ENCODE measurements around the gene CXCL16.

CXCL16 gene

GRCh38 chr17:4734857-4735475 is 4.8 kb downstream of the CXCL16 start:
- WGBS (ENCODE audit: extremely low coverage, insufficient coverage, low lambda C conversion rate): no CpG with 5 or more reads among the region's 8 CpGs
- Histone ChIP-seq H3K4me1 (ENCODE audit: control insufficient read depth, low read depth, low read length) (no peaks in the 10 kb centered on the region), H3K23ac (ENCODE audit: low read length) (no peak overlapping the region), H2AK5ac (ENCODE audit: low read length) (no peak overlapping the region), H3K56ac (ENCODE audit: low read length) (no peak overlapping the region), H3K27ac (ENCODE audit: low read depth, low read length) (no peak overlapping the region), H3K79me2 (ENCODE audit: control insufficient read depth, insufficient read depth, low read length) (no peaks in the 10 kb centered on the region), H3K36me3 (ENCODE audit: control insufficient read depth, insufficient read depth, low read length) (no peaks in the 10 kb centered on the region), H2BK120ac (ENCODE audit: low read depth, low read length) (no peak overlapping the region), H3K4ac (ENCODE audit: low read depth, low read length) (no peak overlapping the region), H2BK15ac (replicated peaks; ENCODE audit: low read depth) (no peak overlapping the region), H4K5ac (ENCODE audit: low read length) (no peak overlapping the region), H4K8ac (ENCODE audit: low read depth, low read length) (no peak overlapping the region), H3K27me3 (ENCODE audit: insufficient read depth, low read length, poor library complexity) (peaks cover 23% of the 10 kb centered on the region), H3K4me2 (ENCODE audit: low read length) (no peak overlapping the region), H3K9ac (ENCODE audit: low read length) (no peak overlapping the region), H3K4me3 (ENCODE audit: low read length) (no peak overlapping the region), H3K18ac (ENCODE audit: low read length) (no peak overlapping the region), H3K79me1 (ENCODE audit: low read length) (no peaks in the 10 kb centered on the region), H2BK5ac (ENCODE audit: low read length) (no peak overlapping the region)
- DNase-seq: no peak

- Histone ChIP-seq H3K23ac (ENCODE audit: low read length) (no peak overlapping the region), H4K5ac (ENCODE audit: low read length) (no peak overlapping the region), H3K27ac (ENCODE audit: low read depth, low read length) (no peak overlapping the region), H3K18ac (ENCODE audit: low read length) (no peak overlapping the region), H3K56ac (ENCODE audit: low read length) (no peak overlapping the region), H2AK5ac (ENCODE audit: low read length) (no peak overlapping the region), H2BK5ac (ENCODE audit: low read length) (no peak overlapping the region), H3K4me1 (ENCODE audit: control insufficient read depth, low read depth, low read length) (no peaks in the 10 kb centered on the region), H3K36me3 (ENCODE audit: control insufficient read depth, insufficient read depth, low read length) (no peaks in the 10 kb centered on the region), H3K79me2 (ENCODE audit: control insufficient read depth, insufficient read depth, low read length) (no peaks in the 10 kb centered on the region), H2BK120ac (ENCODE audit: low read depth, low read length) (no peak overlapping the region), H2BK15ac (replicated peaks; ENCODE audit: low read depth) (no peak overlapping the region), H3K9ac (ENCODE audit: low read length) (no peak overlapping the region), H3K79me1 (ENCODE audit: low read length) (no peaks in the 10 kb centered on the region), H3K4me3 (ENCODE audit: low read length) (no peak overlapping the region), H3K27me3 (ENCODE audit: insufficient read depth, low read length, poor library complexity) (peaks cover 4% of the 10 kb centered on the region), H3K4me2 (ENCODE audit: low read length) (no peak overlapping the region), H3K4ac (ENCODE audit: low read depth, low read length) (no peak overlapping the region), H4K8ac (ENCODE audit: low read depth, low read length) (no peak overlapping the region)
- no peak for DNase-seq
- no CpG with 5 or more reads among the region's 6 CpGs for WGBS (ENCODE audit: extremely low coverage, insufficient coverage, low lambda C conversion rate)
Observed at GRCh38 chr17:4733073-4733531, 6.6 kb downstream of the CXCL16 start.

GRCh38 chr17:4728124-4728523 is 11.6 kb downstream of the CXCL16 start:
- Histone ChIP-seq H3K36me3 (ENCODE audit: control insufficient read depth, insufficient read depth, low read length) (no peaks in the 10 kb centered on the region), H4K5ac (ENCODE audit: low read length) (no peak overlapping the region), H3K4me1 (ENCODE audit: control insufficient read depth, low read depth, low read length) (no peaks in the 10 kb centered on the region), H2BK5ac (ENCODE audit: low read length) (no peak overlapping the region), H3K9ac (ENCODE audit: low read length) (no peak overlapping the region), H2BK120ac (ENCODE audit: low read depth, low read length) (no peak overlapping the region), H3K79me2 (ENCODE audit: control insufficient read depth, insufficient read depth, low read length) (no peaks in the 10 kb centered on the region), H4K8ac (ENCODE audit: low read depth, low read length) (no peak overlapping the region), H3K56ac (ENCODE audit: low read length) (no peak overlapping the region), H3K27me3 (ENCODE audit: insufficient read depth, low read length, poor library complexity) (no peaks in the 10 kb centered on the region), H3K4me2 (ENCODE audit: low read length) (no peak overlapping the region), H3K23ac (ENCODE audit: low read length) (no peak overlapping the region), H3K4ac (ENCODE audit: low read depth, low read length) (no peak overlapping the region), H3K18ac (ENCODE audit: low read length) (no peak overlapping the region), H3K27ac (ENCODE audit: low read depth, low read length) (no peak overlapping the region), H3K4me3 (ENCODE audit: low read length) (no peak overlapping the region), H2AK5ac (ENCODE audit: low read length) (no peak overlapping the region), H3K79me1 (ENCODE audit: low read length) (no peaks in the 10 kb centered on the region), H2BK15ac (replicated peaks; ENCODE audit: low read depth) (no peak overlapping the region)
- no peak for DNase-seq
- no CpG with 5 or more reads among the region's 3 CpGs for WGBS (ENCODE audit: extremely low coverage, insufficient coverage, low lambda C conversion rate)

GRCh38 chr17:4725646-4726310 is 13.9 kb downstream of the CXCL16 start:
- Histone ChIP-seq H3K56ac (ENCODE audit: low read length) (no peak overlapping the region), H3K4ac (ENCODE audit: low read depth, low read length) (no peak overlapping the region), H2BK5ac (ENCODE audit: low read length) (no peak overlapping the region), H3K4me3 (ENCODE audit: low read length) (no peak overlapping the region), H3K79me2 (ENCODE audit: control insufficient read depth, insufficient read depth, low read length) (no peaks in the 10 kb centered on the region), H3K18ac (ENCODE audit: low read length) (no peak overlapping the region), H3K27me3 (ENCODE audit: insufficient read depth, low read length, poor library complexity) (no peaks in the 10 kb centered on the region), H3K23ac (ENCODE audit: low read length) (no peak overlapping the region), H4K8ac (ENCODE audit: low read depth, low read length) (no peak overlapping the region), H3K4me2 (ENCODE audit: low read length) (no peak overlapping the region), H2BK120ac (ENCODE audit: low read depth, low read length) (no peak overlapping the region), H2AK5ac (ENCODE audit: low read length) (no peak overlapping the region), H3K4me1 (ENCODE audit: control insufficient read depth, low read depth, low read length) (no peaks in the 10 kb centered on the region), H4K5ac (ENCODE audit: low read length) (no peak overlapping the region), H3K9ac (ENCODE audit: low read length) (no peak overlapping the region), H2BK15ac (replicated peaks; ENCODE audit: low read depth) (no peak overlapping the region), H3K27ac (ENCODE audit: low read depth, low read length) (no peak overlapping the region), H3K36me3 (ENCODE audit: control insufficient read depth, insufficient read depth, low read length) (no peaks in the 10 kb centered on the region), H3K79me1 (ENCODE audit: low read length) (no peaks in the 10 kb centered on the region)
- no CpG with 5 or more reads among the region's 9 CpGs for WGBS (ENCODE audit: extremely low coverage, insufficient coverage, low lambda C conversion rate)
- no peak for DNase-seq

GRCh38 chr17:4724650-4725049 is 15.1 kb downstream of the CXCL16 start:
- no peaks in the 10 kb centered on the region for H3K36me3 ChIP-seq (ENCODE audit: control insufficient read depth, insufficient read depth, low read length)
- H3K79me2 ChIP-seq (ENCODE audit: control insufficient read depth, insufficient read depth, low read length): no peaks in the 10 kb centered on the region
- H3K4ac ChIP-seq (ENCODE audit: low read depth, low read length): no peak overlapping the region
- no peak overlapping the region for H2AK5ac ChIP-seq (ENCODE audit: low read length)
- H3K4me2 ChIP-seq (ENCODE audit: low read length): no peak overlapping the region
- H3K23ac ChIP-seq (ENCODE audit: low read length): no peak overlapping the region
- no peak overlapping the region for H2BK15ac ChIP-seq (replicated peaks; ENCODE audit: low read depth)
- no peak overlapping the region for H3K27ac ChIP-seq (ENCODE audit: low read depth, low read length)
- no peak overlapping the region for H2BK5ac ChIP-seq (ENCODE audit: low read length)
- no peak overlapping the region for H3K18ac ChIP-seq (ENCODE audit: low read length)
- H3K79me1 ChIP-seq (ENCODE audit: low read length): no peaks in the 10 kb centered on the region
- no peak overlapping the region for H3K4me3 ChIP-seq (ENCODE audit: low read length)
- DNase-seq: no peak
- H3K27me3 ChIP-seq (ENCODE audit: insufficient read depth, low read length, poor library complexity): no peaks in the 10 kb centered on the region
- H2BK120ac ChIP-seq (ENCODE audit: low read depth, low read length): no peak overlapping the region
- no peak overlapping the region for H3K9ac ChIP-seq (ENCODE audit: low read length)
- WGBS (ENCODE audit: extremely low coverage, insufficient coverage, low lambda C conversion rate): no CpG with 5 or more reads among the region's 5 CpGs
- H3K56ac ChIP-seq (ENCODE audit: low read length): no peak overlapping the region
- no peaks in the 10 kb centered on the region for H3K4me1 ChIP-seq (ENCODE audit: control insufficient read depth, low read depth, low read length)
- no peak overlapping the region for H4K5ac ChIP-seq (ENCODE audit: low read length)
- no peak overlapping the region for H4K8ac ChIP-seq (ENCODE audit: low read depth, low read length)
